OCI-LY3 (cell line): ENCODE results near the gene ZBTB45.

Experiments used
- H2AFZ ChIP-seq: fragments of 200-600, 300-600 bp; shearing (Covaris generic); 2 replicates; pipeline ENCODE4 v1.6.0; 2014; ENCODE audit warnings: antibody characterized with exemption, low read depth, low read length
- H3K27ac ChIP-seq: fragments of 200-600, 300-600 bp; sonication (generic); 2 replicates; pipeline ENCODE4 v1.5.1; 2014; ENCODE audit warnings: mild to moderate bottlenecking, low read length, moderate library complexity, mixed read lengths
- H3K27me3 ChIP-seq: fragments of 200-600, 300-600 bp; sonication (generic); 2 replicates; pipeline ENCODE4 v1.6.1; 2014; ENCODE audit warnings: low read depth, low read length, mixed read lengths
- H3K36me3 ChIP-seq: fragments of 200-600, 300-600 bp; sonication (generic); replicated peaks from 2 replicates; pipeline ENCODE3; 2014; ENCODE audit warnings: low read depth, low read length, mixed read lengths
- H3K4me1 ChIP-seq: fragments of 300-600, 200-600 bp; sonication (generic); 2 replicates; pipeline ENCODE4 v1.6.1; 2014; ENCODE audit warnings: low read length, mixed read lengths
- H3K4me2 ChIP-seq: fragments of 200-600, 300-600 bp; sonication (generic); 2 replicates; pipeline ENCODE4 v1.6.1; 2014; ENCODE audit warnings: low read length, mixed read lengths
- H3K4me3 ChIP-seq: fragments of 300-600, 200-600 bp; sonication (generic); 2 replicates; pipeline ENCODE4 v1.5.1; 2014; ENCODE audit warnings: antibody characterized with exemption, mild to moderate bottlenecking, low read length, moderate library complexity
- H3K79me2 ChIP-seq: fragments of 300-600, 200-600 bp; shearing (Covaris generic); 2 replicates; pipeline ENCODE4 v1.6.1; 2014; ENCODE audit warnings: mild to moderate bottlenecking, low read length, mixed read lengths
- H3K9ac ChIP-seq: fragments of 300-600, 200-600 bp; shearing (Covaris generic); 2 replicates; pipeline ENCODE4 v1.6.0; 2014; ENCODE audit warnings: mild to moderate bottlenecking, low read length, moderate library complexity
- H3K9me3 ChIP-seq: fragments of 200-600, 300-600 bp; shearing (Covaris generic); 2 replicates; pipeline ENCODE4 v1.6.1; 2014; ENCODE audit warnings: low read length, mixed read lengths; ENCODE audit not compliant: insufficient read depth
- H4K20me1 ChIP-seq: fragments of 200-600, 300-600 bp; sonication (generic); 2 replicates; pipeline ENCODE4 v1.6.1; 2016; ENCODE audit warnings: low read length, mixed read lengths; ENCODE audit not compliant: insufficient read depth
- CTCF ChIP-seq: fragments of 200-600, 300-600 bp; sonication (generic); IDR thresholded peaks from 2 replicates; pipeline ENCODE4 v1.5.1; 2014; ENCODE audit warnings: antibody characterized with exemption, low read length, low read depth
- EZH2phosphoT487 ChIP-seq: fragments of 200-600 bp; shearing (Covaris generic); IDR thresholded peaks from 2 replicates; pipeline ENCODE4 v1.6.1; 2018; ENCODE audit warnings: antibody characterized with exemption, mixed run types, low read depth

The ZBTB45 gene

GRCh38 chr19:58538257-58539168, 18.9 kb upstream of the ZBTB45 start:
- Histone ChIP-seq H3K27ac (no peak overlapping the region), H3K27me3 (peaks cover 15% of the 10 kb centered on the region), H3K4me3 (peak overlapping the region; percentile 82), H3K9me3 (no peaks in the 10 kb centered on the region), H4K20me1 (no peaks in the 10 kb centered on the region), H3K79me2 (no peaks in the 10 kb centered on the region), H3K9ac (peak overlapping the region; percentile 66), H3K4me1 (peaks cover 10% of the 10 kb centered on the region), H3K36me3 (no peaks in the 10 kb centered on the region), H3K4me2 (peak overlapping the region; percentile 90), H2AFZ (peak overlapping the region; percentile 84; the same call in 1 of the 2 replicates)
- no peak for TF ChIP-seq EZH2phosphoT487
- TF ChIP-seq CTCF: no peak

GRCh38 chr19:58536852-58537798, 17.5 kb upstream of the ZBTB45 start:
- peak overlapping the region; percentile 66; the same call in 1 of the 2 replicates for H3K9ac ChIP-seq

GRCh38 chr19:58535857-58536256, 16.2 kb upstream of the ZBTB45 start:
- Histone ChIP-seq H3K36me3 (no peaks in the 10 kb centered on the region), H4K20me1 (no peaks in the 10 kb centered on the region), H3K4me3 (no peak overlapping the region), H3K9ac (no peak overlapping the region), H3K27ac (no peak overlapping the region), H3K9me3 (no peaks in the 10 kb centered on the region), H3K4me1 (peaks cover 12% of the 10 kb centered on the region), H3K27me3 (peaks cover 23% of the 10 kb centered on the region), H3K4me2 (no peak overlapping the region), H3K79me2 (no peaks in the 10 kb centered on the region), H2AFZ (no peak overlapping the region)
- TF ChIP-seq CTCF: no peak
- TF ChIP-seq EZH2phosphoT487: no peak

More at GRCh38 chr19:58536852-58537798, 17.5 kb upstream of the ZBTB45 start:
- Histone ChIP-seq H3K4me1 (peaks cover 10% of the 10 kb centered on the region), H3K9me3 (no peaks in the 10 kb centered on the region), H3K27me3 (peaks cover 11% of the 10 kb centered on the region), H3K79me2 (no peaks in the 10 kb centered on the region), H2AFZ (no peak overlapping the region), H3K4me2 (peak overlapping the region; percentile 90), H4K20me1 (no peaks in the 10 kb centered on the region), H3K36me3 (no peaks in the 10 kb centered on the region), H3K27ac (no peak overlapping the region), H3K4me3 (peak overlapping the region; percentile 82)
- no peak for TF ChIP-seq EZH2phosphoT487
- no peak for TF ChIP-seq CTCF
